GM23338 (cell line): Measurements from ENCODE around the gene SIMC1. TPM values are rescaled to one million over a fixed set of nuclear protein-coding genes. Genes with fewer than 3 reads are reported as not detected.

Experiments
- ATAC-seq: fragments of 200-7000 bp; cut with Tn5 transposase; 3 replicates; pipeline ENCODE4 v1.9.1; 2020
- DNase-seq: peaks from one replicate; pipeline ENCODE4 v3.0.0-alpha.2; 2015; ENCODE audit warnings: low spot score
- H2AFZ ChIP-seq: fragments of 200-600 bp; sonication (generic); 2 replicates; pipeline ENCODE4 v1.8.0; 2016; ENCODE audit warnings: antibody characterized with exemption, mild to moderate bottlenecking, moderate library complexity
- H3F3A ChIP-seq: fragments of 200-600 bp; sonication (generic); replicated peaks from 2 replicates; pipeline ENCODE4 v1.8.0; 2017; ENCODE audit warnings: antibody characterized with exemption, mixed run types, low read depth
- H3K27ac ChIP-seq: fragments of 200-600 bp; sonication (generic); 2 replicates; pipeline ENCODE4 v1.6.1; 2016; ENCODE audit warnings: low read depth
- H3K27me3 ChIP-seq: fragments of 200-600 bp; sonication (generic); 2 replicates; pipeline ENCODE4 v1.8.0; 2016; ENCODE audit warnings: mild to moderate bottlenecking, mixed run types, moderate library complexity; ENCODE audit not compliant: insufficient read depth
- H3K36me3 ChIP-seq: fragments of 200-600 bp; sonication (generic); 2 replicates; pipeline ENCODE4 v1.8.0; 2016; ENCODE audit warnings: mild to moderate bottlenecking; ENCODE audit not compliant: insufficient read depth
- H3K4me1 ChIP-seq: fragments of 200-600 bp; sonication (generic); 2 replicates; pipeline ENCODE4 v1.8.0; 2016; ENCODE audit warnings: mild to moderate bottlenecking, moderate library complexity; ENCODE audit not compliant: insufficient read depth
- H3K4me2 ChIP-seq: fragments of 200-600 bp; sonication (generic); 2 replicates; pipeline ENCODE4 v1.7.1; 2017; ENCODE audit warnings: mixed run types
- H3K4me3 ChIP-seq: fragments of 200-600 bp; sonication (generic); 2 replicates; pipeline ENCODE4 v1.6.1; 2016; ENCODE audit warnings: mixed run types
- H3K79me2 ChIP-seq: fragments of 200-600 bp; sonication (generic); replicated peaks from 2 replicates; pipeline ENCODE4 v1.8.0; 2017; ENCODE audit warnings: mild to moderate bottlenecking; ENCODE audit not compliant: insufficient read depth
- H3K9me2 ChIP-seq: fragments of 200-600 bp; sonication (generic); 2 replicates; pipeline ENCODE4 v1.8.0; 2017; ENCODE audit not compliant: insufficient read depth
- H4K20me1 ChIP-seq: fragments of 200-600 bp; sonication (generic); replicated peaks from 2 replicates; pipeline ENCODE4 v1.8.0; 2017; ENCODE audit warnings: mild to moderate bottlenecking; ENCODE audit not compliant: insufficient read depth
- H3K27ac Mint-ChIP-seq: 2 replicates; pipeline ENCODE4 v1.8.0; 2020; ENCODE audit warnings: inconsistent platforms, mild to moderate bottlenecking, moderate library complexity, mixed read lengths
- H3K27me3 Mint-ChIP-seq: 3 replicates; pipeline ENCODE4 v1.8.0; 2022; ENCODE audit warnings: low read depth, mild to moderate bottlenecking, moderate library complexity, mixed read lengths, inconsistent platforms; ENCODE audit not compliant: insufficient read depth, poor library complexity
- H3K36me3 Mint-ChIP-seq: 3 replicates; pipeline ENCODE4 v1.8.0; 2021; ENCODE audit warnings: low read depth, mild to moderate bottlenecking, inconsistent platforms, moderate library complexity, mixed read lengths
- H3K4me1 Mint-ChIP-seq: 3 replicates; pipeline ENCODE4 v1.8.0; 2020; ENCODE audit warnings: mild to moderate bottlenecking, inconsistent platforms, mixed read lengths
- H3K4me3 Mint-ChIP-seq: 3 replicates; pipeline ENCODE4 v1.8.0; 2021; ENCODE audit warnings: moderate library complexity, mild to moderate bottlenecking, inconsistent platforms, mixed read lengths
- H3K9me3 Mint-ChIP-seq: 3 replicates; pipeline ENCODE4 v1.8.0; 2020; ENCODE audit warnings: moderate library complexity, mild to moderate bottlenecking, inconsistent platforms, mixed read lengths
- CREB1 ChIP-seq: fragments of 250-450 bp; sonication (Bioruptor Pico); IDR thresholded peaks from 2 replicates; pipeline ENCODE4 v1.5.0; 2020; ENCODE audit warnings: low read depth, mild to moderate bottlenecking, moderate library complexity
- EZH2 ChIP-seq: fragments of 200-600 bp; sonication (generic); IDR thresholded peaks from one replicate; pipeline ENCODE4 v1.8.0; 2017; ENCODE audit warnings: antibody characterized with exemption, mild to moderate bottlenecking, low read depth; ENCODE audit not compliant: unreplicated experiment
- EZH2phosphoT487 ChIP-seq: fragments of 200-600 bp; sonication (generic); IDR thresholded peaks from one replicate; pipeline ENCODE4 v1.8.1; 2018; ENCODE audit warnings: antibody characterized with exemption; ENCODE audit not compliant: unreplicated experiment
- NANOG ChIP-seq: IDR thresholded peaks from 2 replicates; pipeline ENCODE4 v1.6.1; 2016; ENCODE audit warnings: antibody characterized with exemption, borderline replicate concordance
- POLR2AphosphoS5 ChIP-seq: IDR thresholded peaks from 2 replicates; pipeline ENCODE4 v1.6.1; 2016; ENCODE audit warnings: antibody characterized with exemption, low read depth
- STAT1 ChIP-seq: IDR thresholded peaks from one replicate; pipeline ENCODE4 v1.6.1; 2016; ENCODE audit warnings: antibody characterized with exemption; ENCODE audit not compliant: unreplicated experiment
- ZNF114 ChIP-seq: fragments of 250-450 bp; sonication (Bioruptor Pico); IDR thresholded peaks from 2 replicates; pipeline ENCODE4 v1.5.0; 2020; ENCODE audit warnings: mild to moderate bottlenecking, moderate library complexity
- polyA plus RNA-seq: library from polyadenylated mRNA; unstranded; fragments of >200 nt; fragmentation: Nextera tagmentation; extraction: Ambion mirVana; gene quantifications from 2 replicates; pipeline ENCODE4 v1.2.1, GENCODE V29; 2016
- total RNA-seq: library from RNA; depleted of rRNA; stranded (reverse); fragments of >200 nt; shearing (Covaris generic); gene quantifications from 2 replicates; pipeline ENCODE4 v1.2.3, GENCODE V29; 2014
- TF ChIP-seq, protein P1 (sequence below): IDR thresholded peaks from one replicate; pipeline ENCODE4 v1.6.1; 2018; ENCODE audit warnings: antibody characterized with exemption; ENCODE audit not compliant: unreplicated experiment
- TF ChIP-seq, protein P2 (sequence below), 2 experiments: fragments of 200-600 bp in 1 of 2; sonication (generic) in 1 of 2; conservative IDR thresholded peaks; 2 replicates each; pipeline versions ENCODE4 v1.5.1 to v1.6.1; 2016 to 2017; ENCODE audit warnings: antibody characterized with exemption in 2 of 2, low read depth in 2 of 2, mild to moderate bottlenecking in 2 of 2, moderate library complexity in 1 of 2

The SIMC1 gene
- total and polyA plus RNA-seq, 2 experiments from 2014 or later, result 9.4 to 14.6 TPM

GRCh38 chr5:176319827-176320554 is 81.8 kb downstream of the SIMC1 start:
- H3F3A ChIP-seq, result no peaks in the 10 kb centered on the region
- Mint-ChIP-seq H3K9me3 (no peaks in the 10 kb centered on the region), H3K27ac (no peak overlapping the region)

DNA sequence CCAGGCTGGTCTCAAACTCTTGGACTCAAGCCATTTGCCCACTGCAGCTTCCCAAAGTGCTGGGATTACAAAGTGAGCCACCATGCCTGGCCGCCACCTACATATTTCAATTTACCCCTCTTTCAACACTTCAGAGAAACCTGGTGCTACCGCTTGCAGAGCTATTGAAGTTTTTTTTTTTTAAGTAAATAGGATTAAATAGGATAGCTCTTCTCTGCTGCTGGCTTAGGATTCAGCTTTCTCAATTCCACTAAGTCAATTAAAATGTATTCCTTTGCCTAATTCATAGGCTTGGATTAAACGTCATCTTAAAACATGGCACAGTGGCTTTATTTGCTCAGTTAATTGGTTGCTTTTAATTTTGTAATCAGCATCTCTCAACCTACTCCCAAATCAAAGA is 82.4 kb downstream of the SIMC1 start:
- peaks cover 11% of the 10 kb centered on the region for H3K36me3 Mint-ChIP-seq
- H3K27ac Mint-ChIP-seq, result no peak overlapping the region
- Histone ChIP-seq H3K36me3 (peaks cover 5% of the 10 kb centered on the region; the same call in 1 of the 2 replicates), H3K4me2 (no peak overlapping the region), H2AFZ (no peak overlapping the region), H3K27ac (no peak overlapping the region), H3K4me1 (no peaks in the 10 kb centered on the region), H3K79me2 (no peaks in the 10 kb centered on the region), H3K9me2 (no peaks in the 10 kb centered on the region), H3F3A (no peaks in the 10 kb centered on the region), H4K20me1 (peaks cover 4% of the 10 kb centered on the region; the same call in 1 of the 2 replicates), H3K27me3 (no peaks in the 10 kb centered on the region), H3K4me3 (no peak overlapping the region)
- no peaks in the 10 kb centered on the region for H3K9me3 Mint-ChIP-seq
- DNase-seq (no peak), ATAC-seq (no peak)
- peaks cover 2% of the 10 kb centered on the region for H3K27me3 Mint-ChIP-seq
- no peaks in the 10 kb centered on the region for H3K4me1 Mint-ChIP-seq
- H3K4me3 Mint-ChIP-seq, result no peak overlapping the region
- no peak for TF ChIP-seq STAT1
- TF ChIP-seq, protein P1, sequence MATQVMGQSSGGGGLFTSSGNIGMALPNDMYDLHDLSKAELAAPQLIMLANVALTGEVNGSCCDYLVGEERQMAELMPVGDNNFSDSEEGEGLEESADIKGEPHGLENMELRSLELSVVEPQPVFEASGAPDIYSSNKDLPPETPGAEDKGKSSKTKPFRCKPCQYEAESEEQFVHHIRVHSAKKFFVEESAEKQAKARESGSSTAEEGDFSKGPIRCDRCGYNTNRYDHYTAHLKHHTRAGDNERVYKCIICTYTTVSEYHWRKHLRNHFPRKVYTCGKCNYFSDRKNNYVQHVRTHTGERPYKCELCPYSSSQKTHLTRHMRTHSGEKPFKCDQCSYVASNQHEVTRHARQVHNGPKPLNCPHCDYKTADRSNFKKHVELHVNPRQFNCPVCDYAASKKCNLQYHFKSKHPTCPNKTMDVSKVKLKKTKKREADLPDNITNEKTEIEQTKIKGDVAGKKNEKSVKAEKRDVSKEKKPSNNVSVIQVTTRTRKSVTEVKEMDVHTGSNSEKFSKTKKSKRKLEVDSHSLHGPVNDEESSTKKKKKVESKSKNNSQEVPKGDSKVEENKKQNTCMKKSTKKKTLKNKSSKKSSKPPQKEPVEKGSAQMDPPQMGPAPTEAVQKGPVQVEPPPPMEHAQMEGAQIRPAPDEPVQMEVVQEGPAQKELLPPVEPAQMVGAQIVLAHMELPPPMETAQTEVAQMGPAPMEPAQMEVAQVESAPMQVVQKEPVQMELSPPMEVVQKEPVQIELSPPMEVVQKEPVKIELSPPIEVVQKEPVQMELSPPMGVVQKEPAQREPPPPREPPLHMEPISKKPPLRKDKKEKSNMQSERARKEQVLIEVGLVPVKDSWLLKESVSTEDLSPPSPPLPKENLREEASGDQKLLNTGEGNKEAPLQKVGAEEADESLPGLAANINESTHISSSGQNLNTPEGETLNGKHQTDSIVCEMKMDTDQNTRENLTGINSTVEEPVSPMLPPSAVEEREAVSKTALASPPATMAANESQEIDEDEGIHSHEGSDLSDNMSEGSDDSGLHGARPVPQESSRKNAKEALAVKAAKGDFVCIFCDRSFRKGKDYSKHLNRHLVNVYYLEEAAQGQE, result no peak
- TF ChIP-seq CREB1 (CRISPR knock-in tag), result no peak
- TF ChIP-seq, protein P2, sequence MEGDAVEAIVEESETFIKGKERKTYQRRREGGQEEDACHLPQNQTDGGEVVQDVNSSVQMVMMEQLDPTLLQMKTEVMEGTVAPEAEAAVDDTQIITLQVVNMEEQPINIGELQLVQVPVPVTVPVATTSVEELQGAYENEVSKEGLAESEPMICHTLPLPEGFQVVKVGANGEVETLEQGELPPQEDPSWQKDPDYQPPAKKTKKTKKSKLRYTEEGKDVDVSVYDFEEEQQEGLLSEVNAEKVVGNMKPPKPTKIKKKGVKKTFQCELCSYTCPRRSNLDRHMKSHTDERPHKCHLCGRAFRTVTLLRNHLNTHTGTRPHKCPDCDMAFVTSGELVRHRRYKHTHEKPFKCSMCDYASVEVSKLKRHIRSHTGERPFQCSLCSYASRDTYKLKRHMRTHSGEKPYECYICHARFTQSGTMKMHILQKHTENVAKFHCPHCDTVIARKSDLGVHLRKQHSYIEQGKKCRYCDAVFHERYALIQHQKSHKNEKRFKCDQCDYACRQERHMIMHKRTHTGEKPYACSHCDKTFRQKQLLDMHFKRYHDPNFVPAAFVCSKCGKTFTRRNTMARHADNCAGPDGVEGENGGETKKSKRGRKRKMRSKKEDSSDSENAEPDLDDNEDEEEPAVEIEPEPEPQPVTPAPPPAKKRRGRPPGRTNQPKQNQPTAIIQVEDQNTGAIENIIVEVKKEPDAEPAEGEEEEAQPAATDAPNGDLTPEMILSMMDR (conservative IDR thresholded peaks at IDR 0.05; ENCODE audit: low read depth in 2 of 2), result no peak
- TF ChIP-seq EZH2, result no peak
- TF ChIP-seq NANOG, result no peak
- no peak for TF ChIP-seq ZNF114 (CRISPR knock-in tag)
- TF ChIP-seq POLR2AphosphoS5, result no peak

More at GRCh38 chr5:176319827-176320554, 81.8 kb downstream of the SIMC1 start:
- no peak overlapping the region for H3K27ac ChIP-seq
- peaks cover 4% of the 10 kb centered on the region; the same call in 1 of the 2 replicates for H4K20me1 ChIP-seq
- no peak overlapping the region for H2AFZ ChIP-seq
- H3K79me2 ChIP-seq, result no peaks in the 10 kb centered on the region
- Mint-ChIP-seq H3K4me1 (no peaks in the 10 kb centered on the region), H3K27me3 (no peaks in the 10 kb centered on the region), H3K4me3 (no peak overlapping the region), H3K36me3 (peaks cover 11% of the 10 kb centered on the region)
- peaks cover 5% of the 10 kb centered on the region; the same call in 1 of the 2 replicates for H3K36me3 ChIP-seq
- H3K27me3 ChIP-seq, result no peaks in the 10 kb centered on the region
- H3K4me1 ChIP-seq, result no peaks in the 10 kb centered on the region
- TF ChIP-seq, protein P2 (conservative IDR thresholded peaks at IDR 0.05; ENCODE audit: low read depth in 2 of 2), result peak; percentile 14 to 29; a peak in 1 of 4 replicates
- TF ChIP-seq, protein P1, result no peak
- no peak for TF ChIP-seq EZH2phosphoT487
- H3K4me2 ChIP-seq, result no peak overlapping the region
- no peaks in the 10 kb centered on the region for H3K9me2 ChIP-seq
- peak; percentile 27 for DNase-seq
- ATAC-seq, result no peak
- no peak overlapping the region for H3K4me3 ChIP-seq
